ENCODE data around the gene DUT.

DUT gene

DNA sequence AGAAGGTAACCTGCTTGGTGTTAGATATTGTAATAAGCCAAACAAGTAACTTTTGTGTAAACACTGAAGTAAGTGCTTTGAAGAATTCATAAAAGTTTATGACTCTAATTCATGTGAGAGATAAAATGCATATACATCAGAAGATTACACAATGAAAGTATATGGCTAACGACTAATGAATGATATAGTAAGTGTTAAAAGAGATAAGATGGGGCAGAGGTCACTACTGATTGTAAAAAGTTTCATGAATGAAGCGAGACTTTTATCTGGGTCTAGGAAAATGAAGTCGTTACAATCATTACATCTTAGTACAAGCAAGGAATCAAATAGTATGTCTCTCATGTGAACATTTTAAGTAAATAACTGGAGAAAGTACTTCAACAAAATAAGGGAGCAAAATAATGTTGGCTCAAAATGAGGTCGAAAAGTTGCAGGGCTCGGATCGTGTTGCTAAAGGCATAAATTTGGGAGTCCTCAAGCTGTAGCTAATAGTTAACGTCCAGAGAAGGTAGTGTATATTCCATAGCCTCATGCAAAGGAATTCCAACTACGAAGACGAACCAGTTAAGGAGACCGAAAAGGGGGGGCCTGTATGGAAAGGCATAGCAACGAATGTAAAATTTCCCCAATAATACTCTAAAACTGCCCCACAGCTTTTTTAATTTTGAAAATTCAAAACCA lies 984 bp upstream of the DUT start:
- no peak for DNase-seq (ENCODE audit: low read depth)

- DNase-seq (ENCODE audit: low read depth), result no peak
These were observed 790 bp downstream of the DUT start for GRCh38 chr15:48331796-48332641.

GRCh38 chr15:48332642-48333034 lies 1.4 kb downstream of the DUT start:
- no peak for DNase-seq (ENCODE audit: low read depth)

- no peak for DNase-seq (ENCODE audit: low read depth)
These were observed 2.3 kb downstream of the DUT start for GRCh38 chr15:48333540-48333939.

DNA sequence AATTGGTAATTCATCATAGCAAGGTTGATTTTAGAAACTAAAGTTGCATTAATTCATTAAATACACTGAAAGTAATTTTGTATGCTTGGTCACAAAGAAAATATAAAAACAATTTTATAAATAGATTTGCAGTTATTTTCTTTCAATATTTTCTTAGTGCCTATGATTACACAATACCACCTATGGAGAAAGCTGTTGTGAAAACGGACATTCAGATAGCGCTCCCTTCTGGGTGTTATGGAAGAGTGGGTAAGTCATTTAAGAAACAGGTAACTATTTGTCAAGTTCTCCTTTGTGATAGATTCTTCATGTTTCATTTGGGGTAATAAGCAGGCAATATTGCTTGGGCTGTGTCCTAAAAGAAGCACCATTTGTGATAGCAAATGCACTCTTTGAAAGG lies 3.0 kb downstream of the DUT start:
- no peak for DNase-seq (ENCODE audit: low read depth)

DNA sequence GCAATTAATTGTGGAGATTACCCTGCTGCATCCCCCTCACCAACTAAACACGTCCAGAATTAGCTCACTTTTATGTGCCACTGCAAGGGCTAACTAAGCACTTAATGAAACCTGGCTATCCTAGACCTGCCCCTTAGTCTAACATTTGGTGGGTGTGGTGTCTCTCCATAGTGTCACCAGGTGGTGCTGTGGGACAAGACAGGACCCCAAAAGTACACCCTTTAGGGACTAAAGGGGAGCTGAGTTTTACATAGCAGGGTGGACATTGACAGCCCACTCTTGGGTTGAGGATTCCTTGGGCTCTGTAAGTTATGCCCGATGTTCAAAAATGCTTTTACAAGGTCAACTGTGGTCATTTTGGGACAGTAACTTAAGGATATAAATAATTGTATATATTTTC lies 5.7 kb downstream of the DUT start:
- DNase-seq (ENCODE audit: low read depth), result no peak

DNA sequence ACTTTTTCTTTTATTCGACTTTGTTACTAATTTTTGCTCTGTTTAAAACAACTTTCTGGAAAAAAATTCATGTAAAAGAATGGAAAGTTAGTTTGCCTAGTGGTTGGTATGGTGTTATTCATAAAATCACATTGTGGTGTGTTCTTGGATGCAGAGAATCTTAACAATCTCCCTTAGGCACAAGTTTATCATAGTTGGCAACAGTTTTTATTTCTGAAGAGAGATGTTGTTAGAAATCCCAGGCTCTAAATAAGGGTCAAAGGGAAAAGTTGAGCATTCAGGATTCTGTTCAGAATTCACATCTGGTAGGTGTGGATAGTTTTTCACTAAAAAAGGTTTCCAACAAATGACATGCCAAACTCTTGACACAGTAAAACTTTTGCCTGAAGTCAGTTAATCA lies 6.4 kb downstream of the DUT start:
- no peak for DNase-seq (ENCODE audit: low read depth)

DNA sequence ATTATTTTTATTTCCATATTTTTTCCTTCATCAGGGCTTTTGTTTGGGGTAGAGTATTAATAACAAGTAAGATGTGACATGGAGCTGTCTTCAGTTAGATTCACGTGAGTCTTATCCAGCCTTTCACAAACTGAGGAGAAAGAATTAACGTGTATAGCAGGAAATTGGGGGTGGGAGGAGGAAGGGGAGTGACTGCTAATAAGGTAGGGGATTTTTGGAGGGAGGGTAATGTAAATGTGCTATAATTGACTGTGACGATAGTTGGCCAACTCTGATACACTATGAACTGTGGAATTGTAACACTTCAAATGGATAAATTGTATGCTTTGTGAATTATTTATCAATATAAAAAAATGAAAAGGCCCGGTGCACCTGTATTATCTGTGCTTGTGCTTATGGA lies 8.9 kb downstream of the DUT start:
- no peak for DNase-seq (ENCODE audit: low read depth)

GRCh38 chr15:48343865-48344264 lies 12.6 kb downstream of the DUT start:
- DNase-seq (ENCODE audit: low read depth), result no peak

DNA sequence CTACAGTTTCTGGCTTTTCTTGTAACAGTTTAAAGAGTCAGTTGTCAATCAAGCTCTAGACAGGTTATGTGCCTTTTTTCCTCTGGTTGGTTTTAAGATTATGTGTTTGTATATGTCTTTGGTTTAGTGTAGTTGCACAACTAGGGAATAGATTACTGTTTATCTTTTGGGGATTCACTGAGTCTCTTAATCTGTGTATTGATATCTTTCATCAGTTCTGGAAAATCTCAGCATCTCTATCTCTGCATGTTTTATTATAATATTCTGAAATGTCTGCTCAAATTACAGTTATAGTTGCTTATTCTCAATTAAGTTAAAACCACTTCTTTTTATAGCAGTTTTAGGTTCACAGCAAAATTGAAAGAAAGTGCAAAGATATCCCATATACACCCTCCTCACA lies 14.3 kb downstream of the DUT start:
- DNase-seq (ENCODE audit: low read depth), result no peak

DNA sequence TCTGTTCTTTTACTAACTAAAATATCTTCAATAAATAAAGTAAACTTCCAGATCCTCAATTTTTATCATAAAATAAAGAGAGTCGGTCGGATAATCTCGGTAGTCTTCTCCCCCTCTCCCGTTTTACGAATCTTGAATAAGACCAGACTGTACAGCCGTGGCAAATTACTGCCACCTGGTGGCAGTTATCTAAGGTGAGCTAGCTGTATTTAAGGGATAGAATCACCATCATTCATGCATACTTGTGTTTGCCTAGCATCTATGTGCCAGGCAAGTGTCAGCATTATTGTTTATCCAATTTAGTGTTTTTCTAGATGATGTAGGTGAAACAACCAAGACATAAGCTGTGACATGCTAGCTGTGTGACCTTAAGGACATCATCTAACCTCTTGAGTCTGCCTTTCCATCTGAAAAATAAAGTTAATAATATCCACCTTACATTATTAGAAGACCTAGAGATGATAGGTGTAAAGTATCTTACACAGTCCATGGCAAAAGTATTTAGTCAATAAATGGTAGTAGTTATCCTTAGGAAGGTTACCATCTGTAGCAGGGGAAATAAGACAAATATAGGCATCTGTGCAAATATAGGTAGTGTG lies 21.3 kb downstream of the DUT start:
- DNase-seq (ENCODE audit: low read depth), result no peak

DNA sequence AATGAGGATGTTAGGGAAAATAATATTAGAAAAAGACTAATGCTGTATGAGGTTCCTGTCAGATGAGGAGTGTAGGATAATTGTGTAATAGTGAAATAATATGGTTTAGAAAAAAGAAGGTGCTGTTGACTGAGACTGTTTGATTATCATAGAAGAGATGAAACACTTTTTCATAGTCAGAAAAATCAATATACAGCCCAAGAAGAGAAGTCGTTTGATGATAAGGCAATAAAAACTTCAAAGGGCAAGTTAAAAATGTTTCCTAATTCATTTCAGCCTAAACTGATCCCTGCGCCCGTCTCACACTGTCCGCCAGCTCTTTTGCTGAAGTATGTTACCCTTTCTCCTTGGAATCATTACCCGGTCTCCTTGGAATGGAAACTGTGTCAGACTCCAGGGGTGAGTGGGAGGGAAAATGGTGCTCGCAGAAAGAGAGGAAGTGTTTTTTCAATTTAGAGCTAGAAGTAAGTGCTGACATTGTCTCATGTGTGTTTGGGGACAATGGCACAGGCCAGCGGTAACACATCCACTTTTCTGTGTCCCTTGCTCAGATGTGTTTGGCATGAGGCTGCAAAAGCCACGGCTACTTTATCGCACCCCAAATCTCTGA lies 23.6 kb downstream of the DUT start:
- DNase-seq (ENCODE audit: low read depth), result no peak

DNA sequence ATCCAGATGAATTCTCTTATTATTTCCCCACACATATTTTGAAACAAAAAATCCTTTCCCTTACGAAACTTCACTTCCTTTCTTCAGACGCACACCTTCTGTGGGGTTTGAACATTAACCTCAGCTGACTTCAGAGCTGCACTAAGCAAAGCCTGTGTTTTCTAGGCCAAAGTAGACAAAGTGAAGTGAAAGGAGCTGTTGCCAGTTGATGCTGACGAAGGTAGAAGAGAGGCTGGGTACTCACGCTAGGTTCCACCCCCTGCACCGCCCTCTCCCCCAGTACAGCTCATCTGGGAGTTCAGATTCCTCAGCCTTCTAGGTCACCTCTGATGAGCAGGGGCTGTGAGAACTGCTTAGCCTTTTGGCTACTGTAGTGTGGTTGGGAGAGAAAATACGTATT lies 24.1 kb downstream of the DUT start:
- no peak for DNase-seq (ENCODE audit: low read depth)

DNA sequence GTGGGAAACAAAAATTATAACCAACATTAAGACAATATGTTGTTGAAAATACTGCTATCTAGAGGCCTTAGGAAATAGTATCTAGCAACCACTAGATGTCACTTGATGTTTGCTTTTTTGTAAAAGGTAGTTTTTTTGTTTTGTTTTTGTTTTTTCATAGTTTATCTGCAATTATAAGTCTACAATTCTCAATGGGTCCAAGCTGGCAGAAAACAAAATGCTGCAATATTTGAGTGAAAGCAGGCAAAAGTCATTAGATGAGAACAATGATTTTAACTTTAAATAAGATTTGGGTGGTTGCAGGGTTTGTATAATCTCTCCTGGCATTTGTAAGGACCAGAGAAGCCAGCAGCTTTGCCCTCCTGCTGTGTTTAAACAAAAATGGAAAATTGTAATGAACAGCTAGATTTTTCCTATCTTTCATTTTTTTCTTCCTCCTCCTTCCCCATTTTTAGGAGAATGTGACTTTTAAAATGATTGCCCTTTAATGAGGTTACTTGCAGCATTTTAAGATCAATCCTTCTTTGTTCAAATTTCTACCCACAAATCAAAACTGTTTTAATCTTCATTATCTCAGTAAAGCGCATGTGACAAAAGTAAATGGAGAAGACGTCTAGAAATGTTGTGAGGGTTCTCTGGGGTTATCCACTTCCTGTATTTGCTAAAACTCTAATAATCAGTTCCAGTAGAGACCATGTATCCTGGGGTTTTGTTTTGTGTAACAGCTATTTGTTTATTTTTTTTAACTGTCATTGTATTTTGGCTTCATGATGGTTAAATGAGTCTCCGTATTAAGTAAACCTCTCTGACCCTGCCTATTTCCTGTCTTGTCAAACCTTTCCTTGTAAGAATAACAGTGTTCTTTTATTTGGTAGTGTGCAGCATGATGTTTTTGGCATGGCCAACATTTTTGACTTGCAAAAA lies 27.3 kb downstream of the DUT start:
- no peak for DNase-seq (ENCODE audit: low read depth)

GRCh38 chr15:48360841-48361240 lies 29.6 kb downstream of the DUT start:
- DNase-seq (ENCODE audit: low read depth), result no peak

- DNase-seq (ENCODE audit: low read depth), result no peak
These were observed 30.5 kb downstream of the DUT start for GRCh38 chr15:48361685-48362084.

DNA sequence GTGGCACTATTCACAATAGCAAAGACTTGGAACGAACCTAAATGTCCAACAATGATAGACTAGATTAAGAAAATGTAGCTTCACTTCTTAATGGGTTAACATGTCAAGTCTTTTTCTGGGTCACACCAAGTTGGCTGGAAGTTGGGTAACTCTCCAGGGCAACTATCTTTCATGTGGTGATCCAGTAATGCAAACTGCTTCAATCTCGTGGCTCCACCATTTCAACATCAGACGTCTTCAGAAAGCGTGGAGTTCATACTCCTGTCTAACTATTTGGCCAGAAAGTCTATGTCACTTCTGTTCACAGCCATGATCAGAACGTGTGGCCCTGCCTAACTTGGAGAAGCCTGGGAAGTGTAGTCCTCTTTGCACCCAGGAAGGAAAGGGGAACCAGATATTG lies 32.2 kb downstream of the DUT start:
- DNase-seq (ENCODE audit: low read depth), result no peak

DNA sequence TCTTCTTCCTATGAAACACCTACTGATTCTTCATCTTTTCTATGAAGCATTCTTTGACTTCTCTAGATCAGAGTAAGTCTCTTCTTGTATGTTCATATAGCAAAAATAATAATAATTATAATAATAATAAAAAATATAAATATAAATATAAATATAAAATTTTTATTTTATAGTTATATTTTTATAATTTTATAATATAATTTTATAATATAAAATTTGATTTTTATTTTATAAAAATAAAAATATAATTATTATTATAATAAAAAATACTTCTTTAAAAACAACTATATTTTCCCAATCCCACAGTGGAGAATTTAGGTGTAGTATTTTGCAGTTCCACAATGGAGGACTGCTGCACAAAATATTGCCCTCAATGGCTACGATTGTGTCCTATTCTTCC lies 34.3 kb downstream of the DUT start:
- no peak for DNase-seq (ENCODE audit: low read depth)

DNA sequence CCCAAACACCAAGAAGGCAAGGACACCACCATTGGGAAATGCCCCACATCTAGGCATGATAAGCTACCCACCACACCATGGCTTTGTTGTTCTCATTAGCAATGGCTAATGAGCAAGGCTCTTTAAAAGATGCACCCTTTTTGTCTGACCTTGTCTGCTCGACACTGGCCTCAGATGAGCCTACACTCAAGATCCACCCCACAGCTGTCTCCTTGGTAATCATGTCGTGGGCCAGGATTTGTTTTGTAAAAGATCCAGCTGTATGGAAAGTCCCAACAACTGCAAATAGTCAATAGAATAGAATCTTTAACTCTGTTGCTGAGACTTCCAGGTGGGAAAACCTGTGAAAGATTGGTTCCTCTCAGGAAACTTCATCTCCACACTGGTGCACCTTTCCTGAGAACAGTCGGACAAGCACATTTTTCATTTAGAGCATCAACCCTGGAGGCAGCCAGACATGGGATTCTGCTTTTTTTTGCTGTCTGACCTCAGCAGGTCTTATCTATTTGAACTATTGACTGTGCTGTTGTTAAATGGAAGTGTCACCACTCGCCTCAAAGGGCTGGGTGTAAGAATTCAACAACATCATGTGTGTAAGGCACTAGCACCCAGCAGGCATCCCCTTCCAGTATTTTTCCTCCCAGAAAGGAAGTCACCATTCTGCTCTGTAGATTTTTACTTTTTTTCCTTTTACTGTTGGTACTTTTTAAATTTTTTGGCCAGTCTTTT lies 35.5 kb downstream of the DUT start:
- no peak for DNase-seq (ENCODE audit: low read depth)

DNA sequence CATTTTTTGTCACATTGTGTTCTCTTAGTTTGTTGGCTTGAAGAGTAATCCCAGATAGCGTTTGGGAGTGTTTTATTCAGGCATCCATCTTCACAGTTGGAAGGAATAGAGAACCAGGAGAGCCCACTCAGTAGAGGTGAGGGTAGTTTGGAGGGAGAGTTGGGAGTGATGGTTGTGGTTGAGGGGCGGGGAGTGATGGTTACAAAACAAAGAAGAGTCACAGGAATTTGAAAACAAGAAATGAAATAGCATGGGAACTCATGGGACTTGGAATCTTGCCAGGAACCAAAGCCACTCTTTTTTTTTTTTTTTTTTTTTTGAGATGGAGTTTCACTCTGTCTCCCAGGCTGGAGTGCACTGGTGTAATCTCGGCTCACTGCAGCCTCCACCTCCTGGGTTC lies 36.3 kb downstream of the DUT start:
- DNase-seq (ENCODE audit: low read depth), result no peak

- DNase-seq (ENCODE audit: low read depth), result no peak
These were observed 39.2 kb downstream of the DUT start for GRCh38 chr15:48370460-48370859.
